Measurements from ENCODE around the gene RLBP1.

The RLBP1 gene

GRCh38 chr15:89174476-89174875 is 46.9 kb downstream of the RLBP1 start (continued):
- TF ChIP-seq ZNF76 (tag by site-specific recombination; IDR thresholded peaks at IDR 0.05; ENCODE audit: borderline replicate concordance, low read depth): no peak
- no peak for TF ChIP-seq ZNF664 (tag by site-specific recombination; IDR thresholded peaks at IDR 0.05)
- no peak for TF ChIP-seq ZNF677 (tag by site-specific recombination; IDR thresholded peaks at IDR 0.05)
- TF ChIP-seq ZNF394 (tag by site-specific recombination; IDR thresholded peaks at IDR 0.05; ENCODE audit: borderline replicate concordance): no peak
- no peak for TF ChIP-seq KLF7 (tag by site-specific recombination; IDR thresholded peaks at IDR 0.05; ENCODE audit: borderline replicate concordance)
- TF ChIP-seq HOXD13 (CRISPR knock-in tag; IDR thresholded peaks at IDR 0.05; ENCODE audit: borderline replicate concordance): no peak
- TF ChIP-seq ZNF121 (tag by site-specific recombination; IDR thresholded peaks at IDR 0.05): no peak
- TF ChIP-seq ZBTB20 (tag by site-specific recombination; IDR thresholded peaks at IDR 0.05): no peak
- TF ChIP-seq OVOL3 (tag by site-specific recombination; IDR thresholded peaks at IDR 0.05): no peak
- TF ChIP-seq ZBTB44 (tag by site-specific recombination; IDR thresholded peaks at IDR 0.05): no peak
- TF ChIP-seq ZEB2 (tag by site-specific recombination; IDR thresholded peaks at IDR 0.05): peak; percentile 17; the same call in 1 of the 2 replicates
- no peak for TF ChIP-seq ZNF174 (tag by site-specific recombination; IDR thresholded peaks at IDR 0.05)
- TF ChIP-seq ZBTB48 (tag by site-specific recombination; IDR thresholded peaks at IDR 0.05): 0 out of 2 replicates have a peak, but pooled peaks have one; percentile 31
- TF ChIP-seq KLF8 (tag by site-specific recombination; IDR thresholded peaks at IDR 0.05): no peak
- no peak for TF ChIP-seq ZNF513 (tag by site-specific recombination; IDR thresholded peaks at IDR 0.05)
- no peak for TF ChIP-seq ZNF214 (tag by site-specific recombination; IDR thresholded peaks at IDR 0.05; ENCODE audit: borderline replicate concordance)
- no peak for TF ChIP-seq SALL2 (tag by site-specific recombination; IDR thresholded peaks at IDR 0.05; ENCODE audit: borderline replicate concordance)
- TF ChIP-seq ZNF175 (tag by site-specific recombination; IDR thresholded peaks at IDR 0.05): no peak
- TF ChIP-seq ZNF19 (tag by site-specific recombination; IDR thresholded peaks at IDR 0.05; ENCODE audit: low read depth): no peak
- TF ChIP-seq REST (tag by site-specific recombination; IDR thresholded peaks at IDR 0.05): no peak
- TF ChIP-seq ATF2 (tag by site-specific recombination; IDR thresholded peaks at IDR 0.05; ENCODE audit: low read depth): no peak
- peak; percentile 37; the same call in 1 of the 2 replicates for TF ChIP-seq OSR2 (tag by site-specific recombination; IDR thresholded peaks at IDR 0.05)
- TF ChIP-seq ZNF280C (tag by site-specific recombination; IDR thresholded peaks at IDR 0.05): no peak
- 0 out of 2 replicates have a peak, but pooled peaks have one; percentile 11 for TF ChIP-seq PRDM10 (tag by site-specific recombination; IDR thresholded peaks at IDR 0.05)
- no peak for TF ChIP-seq ZNF707 (tag by site-specific recombination; IDR thresholded peaks at IDR 0.05)
- no peak for TF ChIP-seq ZNF658 (tag by site-specific recombination; IDR thresholded peaks at IDR 0.05)

Data from HEK293 (cell line).